HG02884 (cell line): Measurements from ENCODE around the gene SAMD4A.

ENCODE experiments used
- ATAC-seq: cut with Tn5 transposase; IDR thresholded peaks from one replicate; pipeline ENCODE4 v1.9.1; 2021; ENCODE audit warnings: mild to moderate bottlenecking, moderate library complexity; ENCODE audit not compliant: unreplicated experiment

The SAMD4A gene, protein sequence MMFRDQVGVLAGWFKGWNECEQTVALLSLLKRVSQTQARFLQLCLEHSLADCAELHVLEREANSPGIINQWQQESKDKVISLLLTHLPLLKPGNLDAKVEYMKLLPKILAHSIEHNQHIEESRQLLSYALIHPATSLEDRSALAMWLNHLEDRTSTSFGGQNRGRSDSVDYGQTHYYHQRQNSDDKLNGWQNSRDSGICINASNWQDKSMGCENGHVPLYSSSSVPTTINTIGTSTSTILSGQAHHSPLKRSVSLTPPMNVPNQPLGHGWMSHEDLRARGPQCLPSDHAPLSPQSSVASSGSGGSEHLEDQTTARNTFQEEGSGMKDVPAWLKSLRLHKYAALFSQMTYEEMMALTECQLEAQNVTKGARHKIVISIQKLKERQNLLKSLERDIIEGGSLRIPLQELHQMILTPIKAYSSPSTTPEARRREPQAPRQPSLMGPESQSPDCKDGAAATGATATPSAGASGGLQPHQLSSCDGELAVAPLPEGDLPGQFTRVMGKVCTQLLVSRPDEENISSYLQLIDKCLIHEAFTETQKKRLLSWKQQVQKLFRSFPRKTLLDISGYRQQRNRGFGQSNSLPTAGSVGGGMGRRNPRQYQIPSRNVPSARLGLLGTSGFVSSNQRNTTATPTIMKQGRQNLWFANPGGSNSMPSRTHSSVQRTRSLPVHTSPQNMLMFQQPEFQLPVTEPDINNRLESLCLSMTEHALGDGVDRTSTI

DNA sequence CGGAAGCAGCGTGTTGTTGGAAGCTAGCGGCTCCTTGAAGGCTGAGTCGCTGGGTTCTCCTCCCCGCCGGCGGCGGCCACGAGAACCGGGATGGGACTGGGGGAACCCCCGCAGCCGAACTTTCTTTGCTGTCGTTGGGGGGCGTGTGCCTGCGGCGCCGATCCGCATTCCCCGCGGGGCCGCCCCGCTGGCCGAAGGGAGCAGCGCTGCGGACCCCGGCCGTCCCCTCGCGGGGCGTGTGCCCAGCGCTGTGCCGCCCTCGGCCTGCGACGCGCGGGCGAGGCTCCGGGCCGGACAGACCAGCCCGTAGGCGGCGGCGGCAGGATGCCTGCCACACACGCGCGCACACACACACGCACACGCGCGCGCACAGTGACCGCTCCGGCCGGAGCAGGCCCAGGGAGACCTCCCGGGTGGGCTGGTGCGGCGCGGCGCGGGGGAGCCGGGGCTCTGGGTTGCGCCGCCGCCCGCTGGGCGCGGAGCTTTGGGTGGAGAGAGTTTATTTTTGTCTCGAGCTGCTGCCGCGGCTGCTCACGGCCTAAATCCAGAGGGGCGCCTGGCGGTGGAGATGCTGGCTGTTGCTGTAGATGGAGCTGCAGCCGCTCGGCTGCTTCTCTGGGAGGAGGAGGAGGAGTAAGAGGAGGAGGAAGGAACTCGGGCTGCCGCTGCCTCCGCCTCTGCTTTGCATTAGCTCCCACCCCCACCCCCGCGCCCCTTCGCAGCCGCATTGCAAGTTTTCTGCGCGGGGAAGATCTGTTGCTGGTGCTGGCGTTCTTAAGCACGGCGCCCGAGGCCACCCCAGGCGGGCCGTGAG, at the start of gene SAMD4A:
Gene SAMD4A (plus strand): TSS at position 719 of the 814 bp plus-strand sequence. CDS start 789 bp downstream, outside the sequence.
- peak; percentile 40 for ATAC-seq

DNA sequence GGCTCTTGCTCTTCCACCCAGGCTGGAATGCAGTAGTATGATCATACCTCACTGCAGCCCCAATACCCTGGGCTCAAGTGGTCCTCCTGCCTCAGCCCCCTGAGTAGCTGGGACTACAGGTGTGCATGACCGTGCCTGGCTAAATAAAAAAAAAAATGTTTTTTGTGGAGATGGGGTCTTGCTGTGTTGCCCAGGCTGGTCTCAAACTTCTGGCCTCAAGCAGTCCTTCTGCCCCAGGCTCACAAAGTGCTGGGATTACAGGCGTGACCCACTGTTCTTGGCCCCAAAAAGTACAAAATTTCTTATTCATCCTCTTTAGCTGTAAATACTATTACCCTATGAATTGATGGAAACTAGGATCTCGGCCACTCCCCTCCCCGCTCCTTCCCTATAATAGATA, 42.5 kb upstream of the SAMD4A start:
- ATAC-seq, result no peak

DNA sequence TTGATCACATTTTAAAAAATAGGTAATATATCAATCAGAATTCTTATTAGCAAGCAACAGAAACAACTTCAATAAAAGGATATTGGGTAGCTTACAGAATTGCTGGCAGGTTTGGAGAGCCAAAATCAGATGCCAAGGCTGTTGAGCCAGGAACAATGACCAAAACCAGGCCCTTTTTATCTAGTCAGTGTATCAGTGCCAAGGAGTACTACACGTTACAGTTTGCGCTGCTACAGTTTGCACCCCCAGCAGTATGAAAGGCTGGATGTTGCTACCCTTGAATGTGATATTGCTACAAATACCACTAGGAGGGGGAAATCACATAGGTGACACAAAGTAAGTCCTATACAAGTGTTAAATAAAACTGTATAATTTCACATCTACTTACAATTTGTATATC, 38.0 kb upstream of the SAMD4A start:
- ATAC-seq, result no peak

DNA sequence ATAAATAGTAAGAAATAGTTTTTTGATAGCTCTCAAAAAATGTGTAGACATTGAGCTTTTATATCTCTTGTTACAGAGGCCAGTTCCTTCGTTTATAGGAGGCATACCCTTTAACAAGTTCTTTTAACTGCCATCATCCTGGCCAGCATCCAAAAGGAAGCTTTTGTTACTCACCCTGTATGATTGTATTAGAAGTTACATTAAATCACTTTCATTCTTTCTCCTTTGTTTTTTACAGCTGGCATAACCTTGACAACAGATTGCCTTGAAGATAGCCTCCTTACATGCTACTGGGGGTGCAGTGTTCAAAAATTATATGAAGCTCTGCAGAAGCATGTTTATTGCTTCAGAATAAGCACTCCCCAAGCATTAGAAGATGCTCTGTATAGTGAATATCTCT, 37.1 kb upstream of the SAMD4A start:
- ATAC-seq, result no peak

DNA sequence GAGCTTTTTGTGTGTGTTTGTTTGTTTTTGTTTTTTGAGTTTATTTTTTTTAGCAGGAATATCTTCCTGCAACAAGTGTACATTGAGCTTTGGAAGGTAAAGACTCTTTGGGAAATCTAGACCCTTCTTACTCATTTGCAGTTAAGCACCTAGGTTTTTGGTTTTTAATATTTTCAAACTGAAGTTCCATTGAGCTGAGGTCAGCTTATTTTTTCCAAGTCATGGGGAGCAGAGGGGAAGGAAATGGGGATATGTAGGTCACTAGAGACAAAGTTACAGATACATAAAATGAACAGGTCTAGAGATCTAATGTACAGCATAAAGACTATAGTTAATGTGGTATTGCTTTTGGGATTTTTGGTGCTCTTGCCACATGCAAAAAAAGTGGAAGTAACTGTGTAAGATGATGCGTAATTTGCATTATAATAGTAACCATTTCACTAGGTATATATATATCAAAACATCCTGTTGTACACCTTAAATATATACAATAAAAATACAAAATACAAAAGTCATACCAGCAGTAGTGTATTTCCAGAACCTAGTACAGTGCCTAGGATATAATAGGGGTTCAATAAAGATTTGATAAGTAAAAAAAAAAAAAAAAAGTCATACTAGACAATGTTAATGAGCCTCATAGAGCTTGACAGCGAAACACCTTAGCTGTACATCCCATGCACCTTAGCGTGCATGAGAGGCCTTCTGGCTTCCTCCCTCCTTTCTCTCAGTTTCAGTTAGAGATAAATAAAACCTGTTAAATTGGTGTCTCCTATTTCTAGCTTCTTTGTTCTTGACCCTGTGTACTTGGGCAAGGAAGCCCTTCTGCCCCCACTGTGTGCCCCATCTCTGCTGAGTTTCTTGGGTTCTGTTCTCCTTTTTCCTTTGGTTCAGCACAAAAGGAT, 34.6 kb upstream of the SAMD4A start:
- peak; percentile 97 for ATAC-seq

DNA sequence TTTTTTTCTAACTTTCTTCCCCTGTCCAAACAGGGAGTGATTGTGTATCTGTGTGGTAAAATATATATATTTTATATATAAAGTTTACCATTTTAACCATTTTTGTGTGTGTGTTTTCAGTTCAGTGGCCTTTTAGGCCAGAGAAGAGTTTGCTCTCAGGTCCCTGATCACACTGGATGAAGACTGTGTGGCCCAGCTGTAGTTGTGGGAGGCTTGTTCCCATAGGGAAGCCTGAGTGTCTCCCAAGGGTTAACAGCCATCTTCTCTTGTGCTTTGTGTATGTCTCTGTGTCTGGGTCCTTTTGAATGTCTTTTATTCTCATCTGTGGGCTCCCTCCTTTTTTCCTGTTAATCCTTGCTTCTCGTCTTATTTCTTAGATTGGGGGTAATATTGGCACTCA, 33.8 kb upstream of the SAMD4A start:
- ATAC-seq, result peak; percentile 10

DNA sequence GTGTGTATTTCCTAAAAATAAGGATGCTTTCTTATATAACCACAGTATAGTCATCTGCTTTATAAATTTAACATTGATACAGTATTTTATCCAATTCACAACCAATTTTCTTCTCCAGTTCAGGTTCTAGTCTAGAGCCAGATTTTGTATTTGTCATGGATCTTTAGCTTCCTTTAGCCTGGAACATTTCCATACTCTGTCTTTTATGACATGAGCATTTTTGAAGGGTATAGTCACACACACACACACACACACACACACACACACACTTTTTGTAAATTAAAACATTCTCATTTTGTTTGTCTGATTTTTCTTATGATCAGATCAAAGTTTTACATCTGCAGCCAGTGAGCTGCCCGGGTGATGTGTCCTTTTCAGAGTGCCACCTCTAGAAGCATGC, 31.8 kb upstream of the SAMD4A start:
- no peak for ATAC-seq

DNA sequence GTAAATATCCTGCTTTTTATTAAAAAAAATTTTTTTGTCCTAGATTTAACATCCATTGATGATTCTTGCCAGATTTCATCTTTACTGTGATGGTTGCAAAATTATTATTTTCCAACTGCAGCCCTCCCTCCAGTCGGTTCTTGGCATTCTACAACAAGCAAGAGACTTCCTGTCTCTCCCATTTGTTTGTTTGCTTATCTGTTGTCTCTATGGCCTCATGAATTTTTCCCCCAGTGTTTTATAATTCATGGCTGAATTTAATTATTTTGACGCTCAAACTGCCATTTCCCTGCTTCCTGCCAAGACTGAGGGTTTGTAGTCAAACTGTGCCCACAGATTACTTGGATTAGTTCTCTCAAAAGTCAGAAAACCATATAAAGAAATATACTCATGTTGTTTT, 31.3 kb upstream of the SAMD4A start:
- ATAC-seq, result no peak

DNA sequence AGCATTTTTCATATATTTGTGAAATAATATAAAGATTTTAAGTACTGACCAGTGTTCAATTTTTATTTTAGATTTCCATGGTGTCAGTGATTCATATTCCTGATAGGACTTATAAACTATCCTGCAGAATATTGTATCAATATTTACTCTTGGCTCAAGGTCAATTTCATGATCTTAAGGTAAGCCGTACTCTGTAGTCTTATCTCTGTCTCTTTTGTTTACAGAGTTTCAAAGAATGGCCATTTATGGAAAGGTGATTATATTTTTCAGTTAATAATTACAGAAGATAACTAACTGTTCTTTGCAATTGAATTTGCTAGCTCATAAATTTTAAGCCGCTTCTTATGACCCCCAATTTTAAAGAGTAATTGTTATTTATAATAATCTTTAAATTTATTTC, 29.3 kb upstream of the SAMD4A start:
- ATAC-seq, result no peak

DNA sequence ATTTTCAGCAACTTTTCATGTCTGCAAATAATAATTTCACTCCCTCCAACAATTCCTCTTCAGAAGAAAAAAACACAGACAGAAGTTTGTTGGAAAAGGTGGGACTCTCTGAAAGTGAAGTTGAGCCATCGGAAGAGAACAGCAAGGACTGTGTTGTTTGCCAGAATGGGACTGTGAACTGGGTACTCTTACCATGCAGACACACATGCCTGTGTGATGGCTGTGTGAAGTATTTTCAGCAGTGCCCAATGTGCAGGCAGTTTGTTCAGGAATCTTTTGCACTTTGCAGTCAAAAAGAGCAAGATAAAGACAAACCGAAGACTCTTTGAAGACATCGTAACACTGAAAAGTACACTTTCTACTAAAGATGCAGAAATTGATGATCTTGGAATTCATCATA, 28.9 kb upstream of the SAMD4A start:
- no peak for ATAC-seq

DNA sequence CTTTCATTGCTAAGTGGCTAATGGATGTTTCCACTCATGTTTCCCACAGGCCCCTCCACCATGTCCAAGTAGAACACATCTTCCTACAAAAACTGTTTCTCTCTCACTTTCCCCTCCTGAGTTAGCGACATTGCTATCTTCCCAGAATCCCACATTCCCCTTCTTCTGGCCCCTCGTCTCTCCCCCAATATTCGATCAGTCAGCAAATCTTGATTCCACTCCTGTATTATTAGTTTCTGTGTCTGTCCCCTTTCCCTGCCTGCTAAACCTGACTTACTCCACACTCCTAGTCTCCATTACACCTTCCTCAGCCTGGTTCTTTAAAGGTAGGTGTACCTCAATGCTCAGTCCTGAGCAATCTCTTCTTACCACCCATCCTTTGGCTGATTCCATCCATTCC, 19.3 kb upstream of the SAMD4A start:
- ATAC-seq, result no peak

DNA sequence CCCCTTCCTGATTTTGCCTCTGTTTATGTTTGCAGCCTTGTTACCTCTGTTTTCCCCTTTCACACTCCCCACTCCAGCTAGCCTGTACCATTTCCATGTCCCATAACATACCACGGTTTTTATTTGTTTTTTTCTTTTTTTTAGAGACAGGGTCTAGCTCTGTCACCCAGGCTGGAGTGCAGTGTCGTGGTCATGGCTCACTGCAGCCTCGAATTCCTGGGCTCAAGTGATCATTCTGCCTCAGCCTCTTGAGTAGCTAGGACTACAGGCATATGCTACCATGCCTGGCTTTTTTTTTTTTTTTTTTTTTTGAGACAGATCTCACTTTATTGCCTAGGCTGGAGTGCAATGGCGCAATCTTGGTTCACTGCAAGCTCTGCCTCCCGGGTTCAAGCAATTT, 18.4 kb upstream of the SAMD4A start:
- no peak for ATAC-seq

DNA sequence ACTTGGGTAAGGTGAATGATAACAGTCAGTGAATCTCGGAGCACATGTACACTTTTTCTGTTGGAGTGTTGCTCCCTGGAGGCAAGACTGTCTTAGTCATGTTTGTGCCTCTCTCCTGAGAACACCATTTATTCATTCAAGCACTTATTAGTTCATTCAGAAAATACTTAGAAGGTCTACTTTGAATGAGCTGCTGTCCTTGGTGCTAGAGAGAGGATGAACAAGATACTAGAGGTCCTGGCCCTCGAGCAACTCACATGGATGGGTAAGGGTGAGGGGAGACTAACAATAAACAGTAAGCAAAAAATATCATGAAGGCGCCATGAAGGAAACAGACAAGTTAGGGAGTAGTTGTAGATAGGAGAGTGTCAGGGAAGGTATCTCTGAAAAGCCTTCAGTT, 17.1 kb upstream of the SAMD4A start:
- ATAC-seq, result no peak

DNA sequence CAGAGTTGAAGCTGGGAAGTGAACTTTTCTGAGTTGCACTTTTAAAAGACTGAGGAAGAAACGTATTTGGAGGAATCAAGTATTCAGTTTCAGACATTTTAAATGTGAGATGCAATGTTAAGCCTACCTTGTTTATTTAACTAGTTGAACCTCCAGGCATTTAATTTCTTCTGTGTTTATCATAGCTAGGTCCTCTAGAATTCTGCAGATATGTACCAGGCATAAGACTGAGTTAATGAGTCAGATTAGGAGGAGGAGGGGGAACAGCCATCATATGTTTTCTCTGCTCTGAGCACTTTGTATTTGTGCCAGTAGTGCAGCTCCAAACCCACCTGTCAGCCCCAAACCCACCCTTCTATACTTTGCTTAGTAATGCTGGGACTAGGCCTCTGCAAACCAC, 16.4 kb upstream of the SAMD4A start:
- ATAC-seq, result no peak

DNA sequence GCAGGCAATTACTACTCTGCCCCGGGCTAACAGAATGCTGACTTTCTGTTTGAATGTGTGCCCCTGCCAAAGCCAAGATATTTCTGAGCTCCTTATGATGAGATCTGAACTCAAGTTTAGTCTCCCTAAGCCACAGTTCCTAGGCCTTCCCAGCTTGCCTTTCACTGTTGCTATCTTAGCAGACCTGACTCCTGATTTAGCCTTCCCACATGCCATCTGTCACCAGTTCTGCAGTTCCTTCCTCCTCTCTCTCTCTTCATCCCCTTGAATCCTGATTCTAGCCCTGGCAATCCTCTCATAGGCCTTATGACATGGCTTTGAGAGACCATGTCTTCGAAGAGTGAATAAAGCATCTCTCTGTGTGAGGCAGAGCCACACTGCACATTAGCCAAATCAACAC, 12.5 kb upstream of the SAMD4A start:
- no peak for ATAC-seq

DNA sequence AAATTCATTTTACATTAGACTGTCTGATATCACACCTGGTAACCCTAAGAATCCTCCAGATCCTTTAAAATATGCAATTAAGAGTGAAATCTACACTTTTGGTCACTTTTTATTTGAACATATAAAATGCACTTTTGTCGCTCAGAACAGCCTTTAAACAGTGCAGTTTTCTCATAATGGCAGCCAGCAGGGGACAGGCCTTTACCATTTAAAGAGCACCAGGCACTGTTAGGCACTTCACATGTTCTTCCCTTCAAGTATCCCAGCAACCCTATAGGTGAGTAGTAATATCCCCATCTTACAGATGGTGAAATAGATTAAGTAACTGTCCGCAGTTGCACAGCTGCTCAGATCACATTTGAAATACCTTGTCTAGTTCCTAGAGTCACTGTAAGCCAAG, 11.3 kb upstream of the SAMD4A start:
- ATAC-seq, result no peak

DNA sequence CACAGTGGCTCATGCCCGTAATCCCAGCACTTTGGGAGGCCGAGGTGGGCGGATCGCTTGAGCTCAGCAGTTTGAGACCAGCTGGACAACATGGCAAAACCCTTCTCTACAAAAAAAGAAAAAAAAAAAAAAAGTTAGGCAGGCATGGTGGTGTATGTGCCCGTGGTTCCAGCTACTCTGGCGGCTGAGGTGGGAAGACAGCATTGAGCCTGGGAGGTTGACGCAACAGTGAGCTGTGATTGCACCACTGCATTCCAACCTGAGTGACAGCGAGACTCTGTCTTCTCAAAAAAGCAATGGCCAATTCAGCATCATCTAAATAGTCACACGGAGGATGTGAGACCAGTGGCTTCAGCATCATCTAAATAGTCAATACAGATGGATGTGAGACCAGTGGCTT, 10.4 kb upstream of the SAMD4A start:
- ATAC-seq, result no peak

DNA sequence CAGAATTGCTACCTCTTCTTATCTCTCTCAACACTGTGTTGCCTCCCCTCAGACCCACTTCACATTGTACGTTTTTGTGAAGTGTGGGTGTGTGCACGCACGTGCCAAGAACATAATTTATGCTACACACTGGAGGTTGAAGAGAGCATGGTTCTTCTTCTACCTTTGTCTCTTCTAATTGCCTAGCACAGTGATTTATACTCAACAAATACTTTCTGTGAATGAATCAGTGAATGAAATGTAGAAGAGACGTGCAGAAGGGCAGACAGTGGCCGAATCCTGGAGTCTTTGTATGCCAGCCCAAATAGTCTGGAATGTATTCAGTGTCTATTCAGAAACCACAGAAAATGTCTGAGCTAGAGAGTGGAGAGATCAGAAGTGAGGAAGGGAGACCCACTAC, 4.6 kb upstream of the SAMD4A start:
- ATAC-seq, result no peak

DNA sequence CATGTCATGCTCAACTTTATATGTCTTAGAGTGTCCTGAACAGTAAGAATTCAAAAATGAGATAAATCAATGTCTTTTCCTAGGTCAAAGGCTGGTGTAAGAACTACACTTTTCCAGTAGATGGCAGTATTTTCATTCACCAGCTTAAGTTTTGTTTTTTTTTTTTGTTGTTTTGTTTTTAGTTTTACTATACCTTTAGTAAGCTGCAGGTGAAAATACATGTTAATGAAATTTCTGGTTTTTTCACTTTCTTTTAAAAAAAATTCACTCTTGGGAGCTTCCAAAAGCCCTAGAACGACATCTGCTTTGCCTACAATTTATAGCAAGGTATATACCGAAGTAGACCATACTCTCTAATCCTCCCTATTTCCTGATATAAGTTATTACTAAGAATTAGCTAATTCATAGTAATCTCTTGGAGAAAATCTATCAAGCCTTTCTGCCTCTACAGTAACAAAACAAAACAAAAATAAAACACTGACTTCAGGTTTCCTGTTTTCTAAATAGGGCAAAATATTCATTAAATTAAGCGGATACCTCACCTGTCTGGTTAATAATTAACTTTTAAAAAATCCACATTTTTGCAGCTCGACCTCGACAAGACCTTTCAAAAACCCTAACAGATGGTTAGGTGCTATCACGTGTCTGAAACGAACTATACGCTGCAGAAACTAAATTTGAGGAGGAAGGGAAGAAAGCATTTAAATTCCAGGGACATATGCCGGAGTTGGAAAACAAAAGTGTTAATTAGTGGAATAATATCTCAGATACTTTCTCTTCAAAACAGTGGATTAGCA, 2.7 kb upstream of the SAMD4A start:
- no peak for ATAC-seq
